Liver (tissue), 2 donors: Measurements from ENCODE around the gene AGAP9.
"Not testable (repeated sequence)": the region's sequence is repeated elsewhere in the genome, so short reads cannot be mapped to it uniquely, and the experiment has no call there.

ENCODE experiments used
- HNF4A ChIP-seq, 2 donors: conservative IDR thresholded peaks; 2 replicates each; pipeline ENCODE4 v1.6.1; 2016; ENCODE audit warnings: antibody characterized with exemption in 2 of 2, mild to moderate bottlenecking in 2 of 2
- TF ChIP-seq, protein P1 (sequence below): IDR thresholded peaks from 2 replicates; pipeline ENCODE4 v1.6.1; 2016; ENCODE audit warnings: antibody characterized with exemption
- donor health status: healthy.

DNA sequence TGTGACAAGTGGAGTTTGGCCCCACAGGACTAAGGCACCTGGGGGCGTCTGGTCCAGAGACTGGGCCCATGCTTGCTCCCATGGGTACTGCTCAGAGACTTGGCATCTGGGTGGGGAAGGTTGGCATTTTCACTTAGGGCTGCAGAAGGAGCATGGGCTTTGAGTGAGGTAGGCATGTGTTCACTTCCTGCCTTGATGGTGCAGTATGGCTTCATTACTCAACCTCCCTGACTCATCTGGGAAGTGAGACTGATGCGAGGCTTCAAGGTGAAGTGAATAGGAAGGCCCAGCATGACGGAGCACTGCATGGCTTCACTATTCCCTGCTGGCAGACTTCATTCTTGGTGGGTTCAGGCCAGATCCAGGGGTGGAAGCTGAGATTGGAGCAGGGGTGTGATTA lies 50.8 kb downstream of the AGAP9 start:
- TF ChIP-seq HNF4A (conservative IDR thresholded peaks at IDR 0.05) = not testable (repeated sequence)
- TF ChIP-seq, protein P1, sequence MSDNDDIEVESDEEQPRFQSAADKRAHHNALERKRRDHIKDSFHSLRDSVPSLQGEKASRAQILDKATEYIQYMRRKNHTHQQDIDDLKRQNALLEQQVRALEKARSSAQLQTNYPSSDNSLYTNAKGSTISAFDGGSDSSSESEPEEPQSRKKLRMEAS = not testable (repeated sequence)
